Measurements from ENCODE around the gene HERPUD2. TPM values are rescaled to one million over a fixed set of nuclear protein-coding genes. Genes with fewer than 3 reads are reported as not detected.
"Not testable (repeated sequence)": the region's sequence is repeated elsewhere in the genome, so short reads cannot be mapped to it uniquely, and the experiment has no call there.

HERPUD2 gene
- total and polyA plus RNA-seq, 2 experiments from 2014 or later, result 25.5 to 28.0 TPM

DNA sequence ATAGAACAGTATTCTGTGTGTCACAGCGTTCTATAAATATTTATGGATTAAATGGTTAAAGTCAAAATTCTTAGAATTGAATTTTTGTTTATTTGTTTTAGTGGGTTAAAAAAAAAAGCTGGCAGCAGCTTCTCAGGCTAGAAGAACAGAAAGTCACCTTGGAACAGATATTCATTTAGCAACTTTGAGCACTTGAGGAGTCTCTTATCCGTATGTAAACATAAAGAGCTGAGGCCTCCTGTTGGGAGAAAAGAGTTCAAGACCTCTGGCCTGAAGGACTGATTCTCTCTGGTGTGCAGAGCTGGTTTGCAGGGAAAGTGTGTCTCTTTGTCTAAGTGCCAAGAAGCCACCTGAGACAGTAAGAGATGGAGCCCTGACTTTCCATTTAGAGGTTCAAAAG is 109.9 kb downstream of the HERPUD2 start:
- TF ChIP-seq EZH2phosphoT487 (IDR thresholded peaks at IDR 0.05; ENCODE audit: low read depth, severe bottlenecking, unreplicated experiment) (no peak), EZH2 (IDR thresholded peaks at IDR 0.05; ENCODE audit: borderline replicate concordance) (no peak)
- TF ChIP-seq, protein P1, sequence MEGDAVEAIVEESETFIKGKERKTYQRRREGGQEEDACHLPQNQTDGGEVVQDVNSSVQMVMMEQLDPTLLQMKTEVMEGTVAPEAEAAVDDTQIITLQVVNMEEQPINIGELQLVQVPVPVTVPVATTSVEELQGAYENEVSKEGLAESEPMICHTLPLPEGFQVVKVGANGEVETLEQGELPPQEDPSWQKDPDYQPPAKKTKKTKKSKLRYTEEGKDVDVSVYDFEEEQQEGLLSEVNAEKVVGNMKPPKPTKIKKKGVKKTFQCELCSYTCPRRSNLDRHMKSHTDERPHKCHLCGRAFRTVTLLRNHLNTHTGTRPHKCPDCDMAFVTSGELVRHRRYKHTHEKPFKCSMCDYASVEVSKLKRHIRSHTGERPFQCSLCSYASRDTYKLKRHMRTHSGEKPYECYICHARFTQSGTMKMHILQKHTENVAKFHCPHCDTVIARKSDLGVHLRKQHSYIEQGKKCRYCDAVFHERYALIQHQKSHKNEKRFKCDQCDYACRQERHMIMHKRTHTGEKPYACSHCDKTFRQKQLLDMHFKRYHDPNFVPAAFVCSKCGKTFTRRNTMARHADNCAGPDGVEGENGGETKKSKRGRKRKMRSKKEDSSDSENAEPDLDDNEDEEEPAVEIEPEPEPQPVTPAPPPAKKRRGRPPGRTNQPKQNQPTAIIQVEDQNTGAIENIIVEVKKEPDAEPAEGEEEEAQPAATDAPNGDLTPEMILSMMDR (IDR thresholded peaks at IDR 0.05; ENCODE audit: poor library complexity), result no peak
- WGBS (ENCODE audit: low lambda C conversion rate, missing lambda C conversion rate), result 56% methylated on average over 2 of the region's 2 CpGs
- H3K9me2 ChIP-seq (replicated peaks; ENCODE audit: insufficient read depth), result no peaks in the 10 kb centered on the region

DNA sequence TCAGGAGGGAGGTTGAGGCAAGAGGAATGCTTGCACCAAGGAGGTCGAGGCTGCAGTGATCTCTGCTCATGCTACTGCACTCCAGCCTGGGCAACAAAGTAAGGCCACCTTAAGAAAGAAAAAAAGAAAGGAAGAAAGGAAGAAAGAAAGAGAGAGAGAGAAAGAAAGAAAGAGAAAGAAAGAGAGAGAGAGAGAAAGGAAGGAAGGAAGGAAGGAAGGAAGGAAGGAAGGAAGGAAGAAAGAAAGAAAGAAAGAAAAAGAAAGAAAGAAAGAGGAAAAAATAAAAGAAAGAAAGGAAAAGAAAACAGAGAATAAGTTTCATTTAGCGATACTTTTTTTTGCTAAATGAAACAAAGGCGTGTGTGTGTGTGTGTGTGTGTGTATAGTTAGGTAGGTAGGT is 110.4 kb downstream of the HERPUD2 start:
- H3K4me2 ChIP-seq; H4K20me1 ChIP-seq (ENCODE audit: insufficient read depth, poor library complexity, severe bottlenecking); H3K79me2 ChIP-seq; H2AFZ ChIP-seq; DNase-seq (ENCODE audit: low spot score); H3K36me3 ChIP-seq (replicated peaks; ENCODE audit: insufficient read depth, low read depth); H3K27ac ChIP-seq; H3K4me1 ChIP-seq (ENCODE audit: insufficient read depth); H3K9me2 ChIP-seq (replicated peaks; ENCODE audit: insufficient read depth); H3K4me3 ChIP-seq; H3K9me3 ChIP-seq (ENCODE audit: low read depth); H3K27me3 ChIP-seq: not testable (repeated sequence)
- 100% methylated on average over 2 of the region's 3 CpGs for WGBS (ENCODE audit: low lambda C conversion rate, missing lambda C conversion rate)

More for the DNA sequence above, 109.9 kb downstream of the HERPUD2 start:
- DNase-seq (ENCODE audit: low spot score), result peak; percentile 13
- Histone ChIP-seq H3K79me2 (no peaks in the 10 kb centered on the region), H3K9me3 (ENCODE audit: low read depth) (no peaks in the 10 kb centered on the region), H3K36me3 (replicated peaks; ENCODE audit: insufficient read depth, low read depth) (no peaks in the 10 kb centered on the region), H2AFZ (no peak overlapping the region), H4K20me1 (ENCODE audit: insufficient read depth, poor library complexity, severe bottlenecking) (no peaks in the 10 kb centered on the region), H3K4me2 (no peak overlapping the region), H3K4me3 (no peak overlapping the region), H3K27ac (no peak overlapping the region), H3K27me3 (no peaks in the 10 kb centered on the region), H3K4me1 (ENCODE audit: insufficient read depth) (no peaks in the 10 kb centered on the region)

Other genes with a start within 250 kb of the HERPUD2 start
- 304 and 347 TPM in 2 replicates for gene SEPTIN7, start 105.9 kb upstream of the HERPUD2 start, total RNA-seq
- 280 and 288 TPM in 2 replicates for gene SEPTIN7, start 105.9 kb upstream of the HERPUD2 start, polyA plus RNA-seq

Data from hepatocyte (in vitro differentiated cells).